RWPE2 (cell line): ENCODE measurements around the gene IRF2.

Experiments used
- ATAC-seq: fragments of 200-7000 bp; cut with Tn5 transposase; 3 replicates; pipeline ENCODE4 v1.9.1; 2021; ENCODE audit warnings: low read depth
- DNase-seq: peaks from one replicate; pipeline ENCODE4 v3.0.0-alpha.2; 2020; ENCODE audit warnings: low spot score
- H3K27ac ChIP-seq: fragments of 450-650 bp; 2 replicates; pipeline ENCODE4 v1.5.1; 2017; ENCODE audit warnings: mild to moderate bottlenecking; ENCODE audit not compliant: poor library complexity, severe bottlenecking
- H3K27me3 ChIP-seq: fragments of 250-450 bp; sonication (Bioruptor Pico); 2 replicates; pipeline ENCODE4 v1.5.1; 2021; ENCODE audit warnings: mild to moderate bottlenecking, moderate library complexity; ENCODE audit not compliant: insufficient read depth, poor library complexity, severe bottlenecking
- H3K36me3 ChIP-seq: fragments of 250-450 bp; sonication (Bioruptor Pico); 2 replicates; pipeline ENCODE4 v1.5.1; 2020; ENCODE audit warnings: low read depth, mild to moderate bottlenecking, moderate library complexity
- H3K4me1 ChIP-seq: fragments of 250-450 bp; sonication (Bioruptor Pico); 2 replicates; pipeline ENCODE4 v1.5.1; 2021; ENCODE audit warnings: mild to moderate bottlenecking, moderate library complexity; ENCODE audit not compliant: insufficient read depth, poor library complexity, severe bottlenecking
- H3K4me3 ChIP-seq: fragments of 250-450 bp; sonication (Bioruptor Pico); 2 replicates; pipeline ENCODE4 v1.5.1; 2021; ENCODE audit warnings: mild to moderate bottlenecking, moderate library complexity; ENCODE audit not compliant: severe bottlenecking
- H3K9me3 ChIP-seq: fragments of 250-450 bp; sonication (Bioruptor Pico); 2 replicates; pipeline ENCODE4 v1.5.1; 2021; ENCODE audit warnings: mild to moderate bottlenecking, moderate library complexity; ENCODE audit not compliant: severe bottlenecking
- CTCF ChIP-seq: fragments of 450-650 bp; IDR thresholded peaks from one replicate; pipeline ENCODE4 v1.5.1; 2017; ENCODE audit warnings: mild to moderate bottlenecking, moderate library complexity; ENCODE audit not compliant: poor library complexity, severe bottlenecking

Gene IRF2

GRCh38 chr4:184387351-184387750, 87.0 kb downstream of the IRF2 start:
- H3K27ac ChIP-seq: no peak overlapping the region
- peaks cover 25% of the 10 kb centered on the region for H3K4me1 ChIP-seq
- H3K4me3 ChIP-seq: no peak overlapping the region
- no peak for DNase-seq
- no peak for ATAC-seq
- no peak for TF ChIP-seq CTCF
- no peaks in the 10 kb centered on the region for H3K27me3 ChIP-seq
- peaks cover 38% of the 10 kb centered on the region for H3K36me3 ChIP-seq
- no peaks in the 10 kb centered on the region for H3K9me3 ChIP-seq

GRCh38 chr4:184386271-184386781, 88.0 kb downstream of the IRF2 start:
- peaks cover 28% of the 10 kb centered on the region for H3K36me3 ChIP-seq

GRCh38 chr4:184385705-184386141, 88.6 kb downstream of the IRF2 start:
- Histone ChIP-seq H3K27ac (peak overlapping the region; percentile 94), H3K4me1 (peaks cover 25% of the 10 kb centered on the region), H3K27me3 (no peaks in the 10 kb centered on the region), H3K4me3 (no peak overlapping the region), H3K36me3 (peaks cover 24% of the 10 kb centered on the region; the same call in 1 of the 2 replicates), H3K9me3 (no peaks in the 10 kb centered on the region)
- DNase-seq (no peak), ATAC-seq (no peak)
- no peak for TF ChIP-seq CTCF

More at GRCh38 chr4:184386271-184386781, 88.0 kb downstream of the IRF2 start:
- Histone ChIP-seq H3K4me3 (no peak overlapping the region), H3K9me3 (no peaks in the 10 kb centered on the region), H3K27ac (no peak overlapping the region), H3K27me3 (no peaks in the 10 kb centered on the region), H3K4me1 (peaks cover 25% of the 10 kb centered on the region)
- ATAC-seq (no peak), DNase-seq (no peak)
- TF ChIP-seq CTCF: no peak

GRCh38 chr4:184384810-184385557, 89.4 kb downstream of the IRF2 start:
- TF ChIP-seq CTCF: no peak
- Histone ChIP-seq H3K36me3 (peaks cover 20% of the 10 kb centered on the region; the same call in 1 of the 2 replicates), H3K27ac (peak overlapping the region; percentile 94), H3K9me3 (no peaks in the 10 kb centered on the region), H3K4me3 (no peak overlapping the region), H3K4me1 (peaks cover 25% of the 10 kb centered on the region), H3K27me3 (no peaks in the 10 kb centered on the region)
- ATAC-seq (no peak), DNase-seq (no peak)
